H1 (cell line): ENCODE data around the gene NUDT9. TPM values are rescaled to one million over a fixed set of nuclear protein-coding genes. Genes with fewer than 3 reads are reported as not detected.
"Not testable (repeated sequence)": the region's sequence is repeated elsewhere in the genome, so short reads cannot be mapped to it uniquely, and the experiment has no call there.

Experiments
- CTCF ChIA-PET: fragments of 300-600 bp; sonication (Branson Sonifier 250); formaldehyde crosslinking; loops from one replicate; lab custom pipeline; 2021; ENCODE audit not compliant: partially characterized antibody; lab: Charles Lee
- POLR2A ChIA-PET: fragments of 300-600 bp; sonication (Branson Sonifier 250); formaldehyde crosslinking; loops from one replicate; lab custom pipeline; 2021; ENCODE audit warnings: inconsistent platforms; ENCODE audit not compliant: partially characterized antibody; lab: Charles Lee
- DNase-seq, 2 experiments: peaks; one replicate each; pipeline versions ENCODE4 v3.0.0 to v3.0.0-alpha.2; 2010 to 2022; ENCODE audit warnings: low spot score in 2 of 2, low read depth in 1 of 2, mixed read lengths in 1 of 2
- FAIRE-seq: peaks from 2 replicates; lab custom pipeline; 2011; peaks lifted over from hg19 to GRCh38; lab: Jason Lieb, UNC
- H2AFZ ChIP-seq: 2 replicates; pipeline ENCODE4 v1.8.1; 2012; ENCODE audit warnings: low read length, inconsistent platforms
- H2AK5ac ChIP-seq: 2 replicates; pipeline ENCODE4 v1.6.1; 2013; ENCODE audit warnings: low read depth, low read length
- H2BK120ac ChIP-seq: replicated peaks from 2 replicates; pipeline ENCODE3; 2013; ENCODE audit warnings: low read depth, low read length, inconsistent platforms
- H2BK12ac ChIP-seq: 2 replicates; pipeline ENCODE4 v1.6.1; 2013; ENCODE audit warnings: low read depth, low read length
- H2BK15ac ChIP-seq: 2 replicates; pipeline ENCODE4 v1.6.1; 2013; ENCODE audit warnings: low read length
- H2BK20ac ChIP-seq: 2 replicates; pipeline ENCODE4 v1.6.1; 2013; ENCODE audit warnings: low read length
- H2BK5ac ChIP-seq: 2 replicates; pipeline ENCODE4 v1.6.1; 2013; ENCODE audit warnings: low read depth, low read length
- H3K14ac ChIP-seq: 2 replicates; pipeline ENCODE4 v1.6.1; 2013; ENCODE audit warnings: inconsistent platforms; ENCODE audit not compliant: insufficient read length
- H3K18ac ChIP-seq: 2 replicates; pipeline ENCODE4 v1.6.1; 2013; ENCODE audit warnings: low read length; ENCODE audit errors: extremely low read depth
- H3K23ac ChIP-seq: 2 replicates; pipeline ENCODE4 v1.6.1; 2013; ENCODE audit warnings: inconsistent platforms; ENCODE audit not compliant: insufficient read length
- H3K23me2 ChIP-seq: 2 replicates; pipeline ENCODE4 v1.6.1; 2013; ENCODE audit warnings: low read depth, low read length
- H3K27ac ChIP-seq: 2 replicates; pipeline ENCODE4 v1.6.1; 2011; ENCODE audit warnings: low read depth, low read length, inconsistent platforms
- H3K27me3 ChIP-seq, 4 experiments: replicated peaks in 1 of 4; 1 replicate in 1 of 4; 2 replicates in 3 of 4; pipeline versions ENCODE4 v1.6.1 to v1.8.1; 2011 to 2013; ENCODE audit warnings: low read length in 3 of 4, mild to moderate bottlenecking in 3 of 4, inconsistent platforms in 2 of 4, mixed read lengths in 2 of 4, moderate library complexity in 1 of 4; ENCODE audit not compliant: control insufficient read depth in 3 of 4, insufficient read depth in 3 of 4; ENCODE audit errors: extremely low read depth in 1 of 4
- H3K36me3 ChIP-seq, 4 experiments: 2 replicates each; pipeline versions ENCODE4 v1.6.1 to v1.8.1; 2011 to 2013; ENCODE audit warnings: mild to moderate bottlenecking in 4 of 4, low read length in 3 of 4, moderate library complexity in 2 of 4, control low read depth in 1 of 4, inconsistent platforms in 1 of 4; ENCODE audit not compliant: insufficient read depth in 4 of 4, control insufficient read depth in 2 of 4
- H3K4ac ChIP-seq: replicated peaks from 2 replicates; pipeline ENCODE3; 2013; ENCODE audit warnings: low read length, low read depth, mixed read lengths, inconsistent platforms; ENCODE audit not compliant: insufficient read length
- H3K4me1 ChIP-seq, 4 experiments: replicated peaks in 1 of 4; 1 replicate in 1 of 4; 2 replicates in 3 of 4; pipeline versions ENCODE4 v1.6.1 to v1.8.1; 2011 to 2013; ENCODE audit warnings: low read length in 3 of 4, inconsistent platforms in 2 of 4, mixed read lengths in 1 of 4; ENCODE audit not compliant: insufficient read depth in 4 of 4, control insufficient read depth in 3 of 4
- H3K4me2 ChIP-seq, 2 experiments: 2 replicates each; pipeline versions ENCODE4 v1.6.1 to v1.8.1; 2011 to 2013; ENCODE audit warnings: low read depth in 2 of 2, low read length in 2 of 2, control low read depth in 1 of 2, inconsistent platforms in 1 of 2, mild to moderate bottlenecking in 1 of 2; ENCODE audit not compliant: insufficient read depth in 1 of 2
- H3K4me3 ChIP-seq, 4 experiments: fragments of 200-600, 300-600 bp in 1 of 4; sonication (generic), shearing (Covaris generic), sonication (Bioruptor Twin) in 1 of 4; 2 replicates each; pipeline versions ENCODE4 v1.5.1 to v1.8.1; 2011 to 2016; ENCODE audit warnings: low read length in 4 of 4, low read depth in 3 of 4, control low read depth in 2 of 4, inconsistent platforms in 2 of 4, mild to moderate bottlenecking in 2 of 4, mixed read lengths in 1 of 4, moderate library complexity in 1 of 4; ENCODE audit not compliant: insufficient read depth in 2 of 4; ENCODE audit errors: extremely low read depth in 1 of 4
- H3K56ac ChIP-seq: replicated peaks from 2 replicates; pipeline ENCODE3; 2013; ENCODE audit warnings: low read depth, mild to moderate bottlenecking, mixed read lengths, low read length, inconsistent platforms; ENCODE audit not compliant: insufficient read length
- H3K79me1 ChIP-seq: 2 replicates; pipeline ENCODE4 v1.6.1; 2013; ENCODE audit warnings: low read depth, low read length, control low read depth
- H3K79me2 ChIP-seq, 2 experiments: 2 replicates each; pipeline versions ENCODE4 v1.6.1 to v1.8.1; 2012 to 2013; ENCODE audit warnings: low read length in 2 of 2, mild to moderate bottlenecking in 2 of 2, inconsistent platforms in 1 of 2; ENCODE audit not compliant: insufficient read depth in 2 of 2, control insufficient read depth in 1 of 2
- H3K9ac ChIP-seq, 4 experiments: replicated peaks in 1 of 4; 1 replicate in 1 of 4; 2 replicates in 3 of 4; pipeline versions ENCODE4 v1.6.1 to v1.8.1; 2011 to 2013; ENCODE audit warnings: low read depth in 3 of 4, low read length in 3 of 4, control low read depth in 2 of 4, mild to moderate bottlenecking in 2 of 4, moderate library complexity in 2 of 4, inconsistent platforms in 1 of 4; ENCODE audit errors: extremely low read depth in 1 of 4
- H3K9me3 ChIP-seq, 2 experiments: 2 replicates each; pipeline versions ENCODE4 v1.6.1 to v1.8.1; 2012 to 2013; ENCODE audit warnings: mild to moderate bottlenecking in 2 of 2, moderate library complexity in 2 of 2, control low read depth in 1 of 2, inconsistent platforms in 1 of 2, low read depth in 1 of 2, low read length in 1 of 2, mixed read lengths in 1 of 2; ENCODE audit not compliant: insufficient read depth in 2 of 2
- H4K20me1 ChIP-seq, 2 experiments: replicated peaks in 1 of 2; 2 replicates each; pipeline versions ENCODE3 to v1.8.1; 2011 to 2013; ENCODE audit warnings: inconsistent platforms in 2 of 2, low read length in 2 of 2, mild to moderate bottlenecking in 1 of 2; ENCODE audit not compliant: insufficient read depth in 2 of 2, control insufficient read depth in 1 of 2
- H4K5ac ChIP-seq: 2 replicates; pipeline ENCODE4 v1.6.1; 2013; ENCODE audit warnings: low read length, low read depth, mixed read lengths, inconsistent platforms; ENCODE audit not compliant: insufficient read length
- H4K8ac ChIP-seq: 2 replicates; pipeline ENCODE4 v1.8.0; 2013; ENCODE audit warnings: mild to moderate bottlenecking, moderate library complexity, low read length, inconsistent platforms; ENCODE audit not compliant: insufficient read depth; ENCODE audit errors: extremely low read depth
- H4K91ac ChIP-seq: replicated peaks from 2 replicates; pipeline ENCODE3; 2013; ENCODE audit warnings: low read length, mixed read lengths, inconsistent platforms; ENCODE audit not compliant: insufficient read length
- ATF3 ChIP-seq: IDR thresholded peaks from 2 replicates; pipeline ENCODE4 v1.6.1; 2011; ENCODE audit warnings: low read depth, mild to moderate bottlenecking, low read length; ENCODE audit not compliant: insufficient read depth
- CTCF ChIP-seq, 3 experiments: IDR thresholded peaks; 1 replicate in 2 of 3; 2 replicates in 1 of 3; pipeline versions ENCODE4 v1.5.1 to v1.6.1; 2011; ENCODE audit warnings: low read length in 3 of 3, mild to moderate bottlenecking in 3 of 3, inconsistent platforms in 2 of 3, low read depth in 1 of 3, moderate library complexity in 1 of 3; ENCODE audit not compliant: insufficient read depth in 1 of 3; ENCODE audit errors: control extremely low read depth in 1 of 3
- SIN3A ChIP-seq, 2 experiments: IDR thresholded peaks in 1 of 2; conservative IDR thresholded peaks in 1 of 2; 2 replicates each; pipeline ENCODE4 v1.6.1; 2011 to 2012; ENCODE audit warnings: low read length in 2 of 2, improper control_type of control experiment in 1 of 2, low read depth in 1 of 2, mild to moderate bottlenecking in 1 of 2
- WGBS, 2 experiments: shearing (Covaris generic) in 1 of 2; methylation state at CpG; one replicate each; pipeline versions ENCODE4 v1.1.6 to v1.1.7; 2013 to 2015; ENCODE audit warnings: low lambda C conversion rate in 2 of 2, mixed read lengths in 2 of 2, inconsistent platforms in 1 of 2, low coverage in 1 of 2, missing lambda C conversion rate in 1 of 2; ENCODE audit not compliant: insufficient replicate concordance in 2 of 2, insufficient coverage in 1 of 2, insufficient read length in 1 of 2; ENCODE audit errors: extremely low coverage in 1 of 2, missing lambda C conversion rate in 1 of 2; 5-methylcytosine and 5-hydroxymethylcytosine counted together
- polyA plus RNA-seq, 7 experiments: library from polyadenylated mRNA; depleted of rRNA in 3 of 7; stranded (reverse) in 5 of 7; unstranded in 2 of 7; fragments of >200 nt in 5 of 7; fragments of 200-250 nt in 2 of 7; gene quantifications; 1 replicate in 5 of 7; 2 replicates in 1 of 7; 4 replicates in 1 of 7; pipeline versions ENCODE4 v1.2.1 to v1.2.3, GENCODE V29; 2011 to 2013; ENCODE audit warnings: missing spikeins in 2 of 7, mixed read lengths in 2 of 7
- total RNA-seq: library from RNA; stranded (reverse); fragmentation: NEBNext Ultra II Directional; extraction: Animal tissue kit (Norgen Biotek cat#: 25700); gene quantifications from 2 replicates; pipeline ENCODE4 v1.2.1, GENCODE V29; 2021

The NUDT9 gene
- total and polyA plus RNA-seq, 2 of the 8 experiments (the other 6 are each of a cell fraction or from before 2014, with no cell fraction given), result 13.2 to 27.6 TPM

DNA sequence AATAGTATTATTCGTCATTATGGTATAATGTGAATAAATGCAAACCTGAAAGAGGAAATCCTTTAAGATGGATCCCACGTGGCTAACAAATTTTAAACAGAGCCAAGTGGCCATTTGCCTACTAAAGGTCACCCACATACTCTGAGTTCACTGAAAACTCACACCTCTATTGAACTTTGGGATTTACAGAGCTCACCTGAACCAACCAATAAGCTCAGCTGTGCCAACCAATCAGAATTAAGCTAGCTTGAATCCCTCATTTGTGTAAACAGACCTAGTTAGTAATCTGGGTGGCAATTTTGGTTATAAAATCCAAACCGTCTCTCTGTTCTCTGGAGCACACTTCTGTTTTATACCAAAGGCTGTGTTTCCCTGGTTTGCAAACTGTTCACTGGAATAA is 5.4 kb upstream of the NUDT9 start (continued):
- TF ChIP-seq CTCF (IDR thresholded peaks at IDR 0.05; ENCODE audit: control extremely low read depth in 1 of 3, insufficient read depth in 1 of 3, low read depth in 1 of 3, low read length in 3 of 3) (no peak), ATF3 (no peak), SIN3A (conservative IDR thresholded peaks at IDR 0.05 in 1 of 2, IDR thresholded peaks at IDR 0.05 in 1 of 2; ENCODE audit: low read depth in 1 of 2, low read length in 2 of 2) (no peak)

DNA sequence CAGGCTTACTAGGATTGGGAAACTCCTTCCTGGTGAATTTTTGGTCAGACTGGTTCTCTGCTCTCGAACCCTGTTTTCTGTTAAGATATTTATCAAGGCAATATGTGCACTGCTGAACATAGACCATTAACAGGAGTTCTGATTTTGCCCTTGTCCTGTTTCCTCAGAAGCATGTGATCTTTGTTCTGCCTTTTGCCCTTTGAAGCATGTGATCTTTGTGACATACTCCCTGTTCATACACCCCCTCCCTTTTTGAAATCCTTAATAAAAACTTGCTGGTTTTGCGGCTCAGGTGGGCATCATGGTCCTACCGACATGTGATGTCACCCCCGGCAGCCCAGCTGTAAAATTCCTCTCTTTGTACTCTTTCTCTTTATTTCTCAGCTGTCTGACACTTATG is 4.0 kb upstream of the NUDT9 start:
- H3K79me2 ChIP-seq, FAIRE-seq, H3K4ac ChIP-seq, H3K9ac ChIP-seq, H4K5ac ChIP-seq, H3K4me3 ChIP-seq, H3K79me1 ChIP-seq, H4K91ac ChIP-seq, H3K23ac ChIP-seq, H2AK5ac ChIP-seq, H2AFZ ChIP-seq, H3K18ac ChIP-seq, H3K27me3 ChIP-seq, H3K9me3 ChIP-seq, H3K56ac ChIP-seq, H2BK12ac ChIP-seq, H2BK5ac ChIP-seq, POLR2A ChIA-PET, H3K23me2 ChIP-seq, H2BK120ac ChIP-seq, H3K36me3 ChIP-seq, H3K14ac ChIP-seq, DNase-seq, H2BK15ac ChIP-seq, H2BK20ac ChIP-seq, H3K4me2 ChIP-seq, H4K20me1 ChIP-seq, H4K8ac ChIP-seq, H3K27ac ChIP-seq: not testable (repeated sequence)
- WGBS, 2 experiments, result 92% methylated on average over 4 of the region's 4 CpGs; no CpG with 5 or more reads in 1 of the 2 experiments
- peaks cover 2 to 19% (median 9%) of the 10 kb centered on the region in 4 experiments; a peak in 6 of 7 replicates for H3K4me1 ChIP-seq
- CTCF ChIA-PET, result interaction anchor here (1.2 kb wide), 1 partner anchor 291 kb away, joined by 3 read pairs; no protein-coding TSS in a partner anchor
